ENCODE measurements around the gene B3GALT4. TPM values are rescaled to one million over a fixed set of nuclear protein-coding genes. Genes with fewer than 3 reads are reported as not detected.
A peak's percentile ranks its signal among the peaks of the same experiment; 100 is the strongest.

Gene B3GALT4
- total RNA-seq, 1 donor from 2014 or later = 16.8 TPM

GRCh38 chr6:33241968-33242367 lies 35.0 kb upstream of the B3GALT4 start:
- no peak for TF ChIP-seq CTCF (IDR thresholded peaks at IDR 0.05)
- Histone ChIP-seq H3K4me3 (no peak overlapping the region), H3K4me1 (no peaks in the 10 kb centered on the region), H3K27me3 (no peaks in the 10 kb centered on the region), H3K36me3 (no peaks in the 10 kb centered on the region), H3K9me3 (no peaks in the 10 kb centered on the region), H3K27ac (no peak overlapping the region)
- ATAC-seq (no peak), DNase-seq (no peak)
- intact Hi-C loops (cut with DNase I) = loop anchor here (10.0 kb wide), 3 partner anchors 77 to 227 kb away; no protein-coding TSS in a partner anchor

- H3K9me3 ChIP-seq = no peaks in the 10 kb centered on the region
- H3K36me3 ChIP-seq = no peaks in the 10 kb centered on the region
- H3K27ac ChIP-seq = no peak overlapping the region
- ATAC-seq (no peak), DNase-seq (no peak)
- TF ChIP-seq CTCF (IDR thresholded peaks at IDR 0.05) = no peak
- intact Hi-C loops (cut with DNase I) = loop anchor here (10.0 kb wide), 3 partner anchors 79 to 229 kb away; no protein-coding TSS in a partner anchor
- peaks cover 4% of the 10 kb centered on the region for H3K4me1 ChIP-seq
- no peaks in the 10 kb centered on the region for H3K27me3 ChIP-seq
- H3K4me3 ChIP-seq = no peak overlapping the region
Observed at GRCh38 chr6:33243476-33243875, 33.4 kb upstream of the B3GALT4 start.

GRCh38 chr6:33247977-33248642 lies 28.8 kb upstream of the B3GALT4 start:
- DNase-seq (peak; percentile 91), ATAC-seq (peak; percentile 85)
- H3K27ac ChIP-seq = peak overlapping the region; percentile 81
- peaks cover 18% of the 10 kb centered on the region for H3K36me3 ChIP-seq
- TF ChIP-seq CTCF (IDR thresholded peaks at IDR 0.05) = peak; percentile 99
- H3K9me3 ChIP-seq = no peaks in the 10 kb centered on the region
- peaks cover 21% of the 10 kb centered on the region for H3K4me1 ChIP-seq
- H3K27me3 ChIP-seq = no peaks in the 10 kb centered on the region
- intact Hi-C loops (cut with DNase I) = loop anchor here (10.0 kb wide), 3 partner anchors 83 to 233 kb away; no protein-coding TSS in a partner anchor
- peak overlapping the region; percentile 59 for H3K4me3 ChIP-seq

GRCh38 chr6:33248643-33248931 lies 28.3 kb upstream of the B3GALT4 start:
- Histone ChIP-seq H3K27me3 (no peaks in the 10 kb centered on the region), H3K4me3 (peak overlapping the region; percentile 59), H3K9me3 (no peaks in the 10 kb centered on the region), H3K4me1 (peaks cover 21% of the 10 kb centered on the region), H3K36me3 (peaks cover 18% of the 10 kb centered on the region), H3K27ac (peak overlapping the region; percentile 81)
- no peak for TF ChIP-seq CTCF (IDR thresholded peaks at IDR 0.05)
- intact Hi-C loops (cut with DNase I) = loop anchor here (10.0 kb wide), 3 partner anchors 84 to 234 kb away; no protein-coding TSS in a partner anchor
- peak; percentile 69 for DNase-seq
- peak; percentile 1 for ATAC-seq

GRCh38 chr6:33248932-33249731 lies 27.8 kb upstream of the B3GALT4 start:
- H3K27ac ChIP-seq = peak overlapping the region; percentile 95
- intact Hi-C loops (cut with DNase I) = loop anchor here (10.0 kb wide), 3 partner anchors 84 to 234 kb away; no protein-coding TSS in a partner anchor
- peak; percentile 96 for ATAC-seq

More at GRCh38 chr6:33248932-33249731, 27.8 kb upstream of the B3GALT4 start:
- Histone ChIP-seq H3K27me3 (no peaks in the 10 kb centered on the region), H3K4me1 (peaks cover 21% of the 10 kb centered on the region), H3K4me3 (peak overlapping the region; percentile 59), H3K36me3 (peaks cover 22% of the 10 kb centered on the region), H3K9me3 (no peaks in the 10 kb centered on the region)
- peak; percentile 39 for TF ChIP-seq CTCF (IDR thresholded peaks at IDR 0.05)
- DNase-seq = peak; percentile 98

Data from upper lobe of right lung (tissue), 1 donor.